GM23338 (cell line): ENCODE results near the gene KHDC1. TPM values are rescaled to one million over a fixed set of nuclear protein-coding genes. Genes with fewer than 3 reads are reported as not detected.

ENCODE experiments used
- ATAC-seq: fragments of 200-7000 bp; cut with Tn5 transposase; 3 replicates; pipeline ENCODE4 v1.9.1; 2020
- DNase-seq: peaks from one replicate; pipeline ENCODE4 v3.0.0-alpha.2; 2015; ENCODE audit warnings: low spot score
- H2AFZ ChIP-seq: fragments of 200-600 bp; sonication (generic); 2 replicates; pipeline ENCODE4 v1.8.0; 2016; ENCODE audit warnings: antibody characterized with exemption, mild to moderate bottlenecking, moderate library complexity
- H3F3A ChIP-seq: fragments of 200-600 bp; sonication (generic); replicated peaks from 2 replicates; pipeline ENCODE4 v1.8.0; 2017; ENCODE audit warnings: antibody characterized with exemption, mixed run types, low read depth
- H3K27ac ChIP-seq: fragments of 200-600 bp; sonication (generic); 2 replicates; pipeline ENCODE4 v1.6.1; 2016; ENCODE audit warnings: low read depth
- H3K27me3 ChIP-seq: fragments of 200-600 bp; sonication (generic); 2 replicates; pipeline ENCODE4 v1.8.0; 2016; ENCODE audit warnings: mild to moderate bottlenecking, mixed run types, moderate library complexity; ENCODE audit not compliant: insufficient read depth
- H3K36me3 ChIP-seq: fragments of 200-600 bp; sonication (generic); 2 replicates; pipeline ENCODE4 v1.8.0; 2016; ENCODE audit warnings: mild to moderate bottlenecking; ENCODE audit not compliant: insufficient read depth
- H3K4me1 ChIP-seq: fragments of 200-600 bp; sonication (generic); 2 replicates; pipeline ENCODE4 v1.8.0; 2016; ENCODE audit warnings: mild to moderate bottlenecking, moderate library complexity; ENCODE audit not compliant: insufficient read depth
- H3K4me2 ChIP-seq: fragments of 200-600 bp; sonication (generic); 2 replicates; pipeline ENCODE4 v1.7.1; 2017; ENCODE audit warnings: mixed run types
- H3K4me3 ChIP-seq: fragments of 200-600 bp; sonication (generic); 2 replicates; pipeline ENCODE4 v1.6.1; 2016; ENCODE audit warnings: mixed run types
- H3K79me2 ChIP-seq: fragments of 200-600 bp; sonication (generic); replicated peaks from 2 replicates; pipeline ENCODE4 v1.8.0; 2017; ENCODE audit warnings: mild to moderate bottlenecking; ENCODE audit not compliant: insufficient read depth
- H3K9me2 ChIP-seq: fragments of 200-600 bp; sonication (generic); 2 replicates; pipeline ENCODE4 v1.8.0; 2017; ENCODE audit not compliant: insufficient read depth
- H4K20me1 ChIP-seq: fragments of 200-600 bp; sonication (generic); replicated peaks from 2 replicates; pipeline ENCODE4 v1.8.0; 2017; ENCODE audit warnings: mild to moderate bottlenecking; ENCODE audit not compliant: insufficient read depth
- H3K27ac Mint-ChIP-seq: 2 replicates; pipeline ENCODE4 v1.8.0; 2020; ENCODE audit warnings: inconsistent platforms, mild to moderate bottlenecking, moderate library complexity, mixed read lengths
- H3K27me3 Mint-ChIP-seq: 3 replicates; pipeline ENCODE4 v1.8.0; 2022; ENCODE audit warnings: low read depth, mild to moderate bottlenecking, moderate library complexity, mixed read lengths, inconsistent platforms; ENCODE audit not compliant: insufficient read depth, poor library complexity
- H3K36me3 Mint-ChIP-seq: 3 replicates; pipeline ENCODE4 v1.8.0; 2021; ENCODE audit warnings: low read depth, mild to moderate bottlenecking, inconsistent platforms, moderate library complexity, mixed read lengths
- H3K4me1 Mint-ChIP-seq: 3 replicates; pipeline ENCODE4 v1.8.0; 2020; ENCODE audit warnings: mild to moderate bottlenecking, inconsistent platforms, mixed read lengths
- H3K4me3 Mint-ChIP-seq: 3 replicates; pipeline ENCODE4 v1.8.0; 2021; ENCODE audit warnings: moderate library complexity, mild to moderate bottlenecking, inconsistent platforms, mixed read lengths
- H3K9me3 Mint-ChIP-seq: 3 replicates; pipeline ENCODE4 v1.8.0; 2020; ENCODE audit warnings: moderate library complexity, mild to moderate bottlenecking, inconsistent platforms, mixed read lengths
- CREB1 ChIP-seq: fragments of 250-450 bp; sonication (Bioruptor Pico); IDR thresholded peaks from 2 replicates; pipeline ENCODE4 v1.5.0; 2020; ENCODE audit warnings: low read depth, mild to moderate bottlenecking, moderate library complexity
- CTCF ChIP-seq, 2 experiments: fragments of 200-600 bp in 1 of 2; sonication (generic) in 1 of 2; conservative IDR thresholded peaks; 2 replicates each; pipeline versions ENCODE4 v1.5.1 to v1.6.1; 2016 to 2017; ENCODE audit warnings: antibody characterized with exemption in 2 of 2, low read depth in 2 of 2, mild to moderate bottlenecking in 2 of 2, moderate library complexity in 1 of 2
- EZH2 ChIP-seq: fragments of 200-600 bp; sonication (generic); IDR thresholded peaks from one replicate; pipeline ENCODE4 v1.8.0; 2017; ENCODE audit warnings: antibody characterized with exemption, mild to moderate bottlenecking, low read depth; ENCODE audit not compliant: unreplicated experiment
- EZH2phosphoT487 ChIP-seq: fragments of 200-600 bp; sonication (generic); IDR thresholded peaks from one replicate; pipeline ENCODE4 v1.8.1; 2018; ENCODE audit warnings: antibody characterized with exemption; ENCODE audit not compliant: unreplicated experiment
- JUNB ChIP-seq: IDR thresholded peaks from one replicate; pipeline ENCODE4 v1.6.1; 2016; ENCODE audit warnings: antibody characterized with exemption; ENCODE audit not compliant: unreplicated experiment
- NANOG ChIP-seq: IDR thresholded peaks from 2 replicates; pipeline ENCODE4 v1.6.1; 2016; ENCODE audit warnings: antibody characterized with exemption, borderline replicate concordance
- POLR2AphosphoS5 ChIP-seq: IDR thresholded peaks from 2 replicates; pipeline ENCODE4 v1.6.1; 2016; ENCODE audit warnings: antibody characterized with exemption, low read depth
- REST ChIP-seq: IDR thresholded peaks from one replicate; pipeline ENCODE4 v1.6.1; 2018; ENCODE audit warnings: antibody characterized with exemption; ENCODE audit not compliant: unreplicated experiment
- STAT1 ChIP-seq: IDR thresholded peaks from one replicate; pipeline ENCODE4 v1.6.1; 2016; ENCODE audit warnings: antibody characterized with exemption; ENCODE audit not compliant: unreplicated experiment
- ZNF114 ChIP-seq: fragments of 250-450 bp; sonication (Bioruptor Pico); IDR thresholded peaks from 2 replicates; pipeline ENCODE4 v1.5.0; 2020; ENCODE audit warnings: mild to moderate bottlenecking, moderate library complexity
- ZNF331 ChIP-seq: fragments of 250-450 bp; sonication (Bioruptor Pico); IDR thresholded peaks from 2 replicates; pipeline ENCODE4 v1.5.0; 2020; ENCODE audit warnings: low read depth, mild to moderate bottlenecking, moderate library complexity
- polyA plus RNA-seq: library from polyadenylated mRNA; unstranded; fragments of >200 nt; fragmentation: Nextera tagmentation; extraction: Ambion mirVana; gene quantifications from 2 replicates; pipeline ENCODE4 v1.2.1, GENCODE V29; 2016
- total RNA-seq: library from RNA; depleted of rRNA; stranded (reverse); fragments of >200 nt; shearing (Covaris generic); gene quantifications from 2 replicates; pipeline ENCODE4 v1.2.3, GENCODE V29; 2014
- TF ChIP-seq, protein P1 (sequence below): fragments of 250-450 bp; sonication (Bioruptor Pico); IDR thresholded peaks from 2 replicates; pipeline ENCODE4 v1.5.0; 2020; ENCODE audit warnings: mild to moderate bottlenecking, moderate library complexity
- TF ChIP-seq, protein P2 (sequence below): IDR thresholded peaks from 2 replicates; pipeline ENCODE4 v1.6.1; 2016; ENCODE audit warnings: antibody characterized with exemption

KHDC1 gene
- total and polyA plus RNA-seq, 2 experiments from 2014 or later: 5.6 to 6.9 TPM

DNA sequence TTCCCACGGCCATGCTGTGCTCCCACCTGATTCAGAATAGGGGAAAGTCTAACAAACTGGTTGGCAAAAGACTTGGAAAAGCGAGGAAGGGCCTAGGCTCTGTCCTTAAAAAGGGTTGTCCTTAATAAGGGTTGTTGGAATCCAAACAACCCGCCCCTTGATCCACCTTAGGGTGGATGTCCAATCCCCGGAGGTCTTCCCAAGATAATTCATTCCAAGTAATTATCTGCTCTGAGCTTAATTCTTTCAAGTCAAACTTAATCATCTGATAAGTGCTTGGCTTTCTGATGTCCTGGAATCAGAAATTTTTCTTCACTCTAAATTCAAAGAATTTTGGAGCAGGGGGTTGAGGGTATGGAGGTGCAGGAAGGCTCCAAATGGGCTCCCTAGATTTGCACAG is 37.6 kb downstream of the KHDC1 start, which contains the start of gene KHDC1L:
Gene KHDC1L, minus strand, starts transcription at position 101 of the 400 bp plus-strand sequence. Its CDS starts 88 bp downstream, at position 13.
- ATAC-seq (no peak), DNase-seq (no peak)
- no peak within 1 kb of the TSS for H3K4me3 Mint-ChIP-seq

More for the DNA sequence above, 37.6 kb downstream of the KHDC1 start, which contains the start of gene KHDC1L:
- no peaks in the 10 kb centered on the region for H4K20me1 ChIP-seq
- H3K4me1 Mint-ChIP-seq: no peaks in the 10 kb centered on the region
- H2AFZ ChIP-seq: no peak within 1 kb of the TSS
- H3K79me2 ChIP-seq: no peaks in the 10 kb centered on the region
- H3K4me3 ChIP-seq: no peak within 1 kb of the TSS
- H3K36me3 ChIP-seq: no peaks in the 10 kb centered on the region
- H3K27ac Mint-ChIP-seq: no peak within 1 kb of the TSS
- H3K36me3 Mint-ChIP-seq: peaks cover 5% of the 10 kb centered on the region; the same call in 1 of the 3 replicates
- no peak within 1 kb of the TSS for H3K4me2 ChIP-seq
- H3K27me3 Mint-ChIP-seq: peaks cover 9% of the 10 kb centered on the region
- no peaks in the 10 kb centered on the region for H3K27me3 ChIP-seq
- H3K9me3 Mint-ChIP-seq: peaks cover 3% of the 10 kb centered on the region; the same call in 1 of the 3 replicates
- peaks cover 5% of the 10 kb centered on the region; the same call in 1 of the 2 replicates for H3K9me2 ChIP-seq
- H3F3A ChIP-seq: no peaks in the 10 kb centered on the region
- no peaks in the 10 kb centered on the region for H3K4me1 ChIP-seq
- TF ChIP-seq REST: no peak
- no peak for TF ChIP-seq CTCF (conservative IDR thresholded peaks at IDR 0.05; ENCODE audit: low read depth in 2 of 2)
- TF ChIP-seq, protein P1, sequence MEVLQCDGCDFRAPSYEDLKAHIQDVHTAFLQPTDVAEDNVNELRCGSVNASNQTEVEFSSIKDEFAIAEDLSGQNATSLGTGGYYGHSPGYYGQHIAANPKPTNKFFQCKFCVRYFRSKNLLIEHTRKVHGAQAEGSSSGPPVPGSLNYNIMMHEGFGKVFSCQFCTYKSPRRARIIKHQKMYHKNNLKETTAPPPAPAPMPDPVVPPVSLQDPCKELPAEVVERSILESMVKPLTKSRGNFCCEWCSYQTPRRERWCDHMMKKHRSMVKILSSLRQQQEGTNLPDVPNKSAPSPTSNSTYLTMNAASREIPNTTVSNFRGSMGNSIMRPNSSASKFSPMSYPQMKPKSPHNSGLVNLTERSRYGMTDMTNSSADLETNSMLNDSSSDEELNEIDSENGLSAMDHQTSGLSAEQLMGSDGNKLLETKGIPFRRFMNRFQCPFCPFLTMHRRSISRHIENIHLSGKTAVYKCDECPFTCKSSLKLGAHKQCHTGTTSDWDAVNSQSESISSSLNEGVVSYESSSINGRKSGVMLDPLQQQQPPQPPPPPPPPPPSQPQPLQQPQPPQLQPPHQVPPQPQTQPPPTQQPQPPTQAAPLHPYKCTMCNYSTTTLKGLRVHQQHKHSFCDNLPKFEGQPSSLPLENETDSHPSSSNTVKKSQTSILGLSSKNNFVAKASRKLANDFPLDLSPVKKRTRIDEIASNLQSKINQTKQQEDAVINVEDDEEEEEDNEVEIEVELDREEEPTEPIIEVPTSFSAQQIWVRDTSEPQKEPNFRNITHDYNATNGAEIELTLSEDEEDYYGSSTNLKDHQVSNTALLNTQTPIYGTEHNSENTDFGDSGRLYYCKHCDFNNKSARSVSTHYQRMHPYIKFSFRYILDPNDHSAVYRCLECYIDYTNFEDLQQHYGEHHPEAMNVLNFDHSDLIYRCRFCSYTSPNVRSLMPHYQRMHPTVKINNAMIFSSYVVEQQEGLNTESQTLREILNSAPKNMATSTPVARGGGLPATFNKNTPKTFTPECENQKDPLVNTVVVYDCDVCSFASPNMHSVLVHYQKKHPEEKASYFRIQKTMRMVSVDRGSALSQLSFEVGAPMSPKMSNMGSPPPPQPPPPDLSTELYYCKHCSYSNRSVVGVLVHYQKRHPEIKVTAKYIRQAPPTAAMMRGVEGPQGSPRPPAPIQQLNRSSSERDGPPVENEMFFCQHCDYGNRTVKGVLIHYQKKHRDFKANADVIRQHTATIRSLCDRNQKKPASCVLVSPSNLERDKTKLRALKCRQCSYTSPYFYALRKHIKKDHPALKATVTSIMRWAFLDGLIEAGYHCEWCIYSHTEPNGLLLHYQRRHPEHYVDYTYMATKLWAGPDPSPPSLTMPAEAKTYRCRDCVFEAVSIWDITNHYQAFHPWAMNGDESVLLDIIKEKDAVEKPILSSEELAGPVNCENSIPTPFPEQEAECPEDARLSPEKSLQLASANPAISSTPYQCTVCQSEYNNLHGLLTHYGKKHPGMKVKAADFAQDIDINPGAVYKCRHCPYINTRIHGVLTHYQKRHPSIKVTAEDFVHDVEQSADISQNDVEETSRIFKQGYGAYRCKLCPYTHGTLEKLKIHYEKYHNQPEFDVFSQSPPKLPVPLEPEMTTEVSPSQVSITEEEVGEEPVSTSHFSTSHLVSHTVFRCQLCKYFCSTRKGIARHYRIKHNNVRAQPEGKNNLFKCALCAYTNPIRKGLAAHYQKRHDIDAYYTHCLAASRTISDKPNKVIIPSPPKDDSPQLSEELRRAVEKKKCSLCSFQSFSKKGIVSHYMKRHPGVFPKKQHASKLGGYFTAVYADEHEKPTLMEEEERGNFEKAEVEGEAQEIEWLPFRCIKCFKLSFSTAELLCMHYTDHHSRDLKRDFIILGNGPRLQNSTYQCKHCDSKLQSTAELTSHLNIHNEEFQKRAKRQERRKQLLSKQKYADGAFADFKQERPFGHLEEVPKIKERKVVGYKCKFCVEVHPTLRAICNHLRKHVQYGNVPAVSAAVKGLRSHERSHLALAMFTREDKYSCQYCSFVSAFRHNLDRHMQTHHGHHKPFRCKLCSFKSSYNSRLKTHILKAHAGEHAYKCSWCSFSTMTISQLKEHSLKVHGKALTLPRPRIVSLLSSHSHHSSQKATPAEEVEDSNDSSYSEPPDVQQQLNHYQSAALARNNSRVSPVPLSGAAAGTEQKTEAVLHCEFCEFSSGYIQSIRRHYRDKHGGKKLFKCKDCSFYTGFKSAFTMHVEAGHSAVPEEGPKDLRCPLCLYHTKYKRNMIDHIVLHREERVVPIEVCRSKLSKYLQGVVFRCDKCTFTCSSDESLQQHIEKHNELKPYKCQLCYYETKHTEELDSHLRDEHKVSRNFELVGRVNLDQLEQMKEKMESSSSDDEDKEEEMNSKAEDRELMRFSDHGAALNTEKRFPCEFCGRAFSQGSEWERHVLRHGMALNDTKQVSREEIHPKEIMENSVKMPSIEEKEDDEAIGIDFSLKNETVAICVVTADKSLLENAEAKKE (CRISPR knock-in tag): no peak
- TF ChIP-seq STAT1: no peak
- TF ChIP-seq ZNF114: no peak
- TF ChIP-seq EZH2: no peak
- TF ChIP-seq POLR2AphosphoS5: no peak
- TF ChIP-seq ZNF331 (CRISPR knock-in tag): no peak
- no peak for TF ChIP-seq NANOG
- no peak for TF ChIP-seq JUNB
- no peak for TF ChIP-seq EZH2phosphoT487
- TF ChIP-seq CREB1 (CRISPR knock-in tag): no peak
- TF ChIP-seq, protein P2, sequence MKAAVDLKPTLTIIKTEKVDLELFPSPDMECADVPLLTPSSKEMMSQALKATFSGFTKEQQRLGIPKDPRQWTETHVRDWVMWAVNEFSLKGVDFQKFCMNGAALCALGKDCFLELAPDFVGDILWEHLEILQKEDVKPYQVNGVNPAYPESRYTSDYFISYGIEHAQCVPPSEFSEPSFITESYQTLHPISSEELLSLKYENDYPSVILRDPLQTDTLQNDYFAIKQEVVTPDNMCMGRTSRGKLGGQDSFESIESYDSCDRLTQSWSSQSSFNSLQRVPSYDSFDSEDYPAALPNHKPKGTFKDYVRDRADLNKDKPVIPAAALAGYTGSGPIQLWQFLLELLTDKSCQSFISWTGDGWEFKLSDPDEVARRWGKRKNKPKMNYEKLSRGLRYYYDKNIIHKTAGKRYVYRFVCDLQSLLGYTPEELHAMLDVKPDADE: no peak
- no peak within 1 kb of the TSS for H3K27ac ChIP-seq
